Adrenal gland (tissue), 5 donors: ENCODE measurements around the gene RNLS.

Source experiments
- POLR2A ChIP-seq, 2 donors: fragments of 450-650 bp; IDR thresholded peaks; one replicate each; pipeline ENCODE4 v1.6.1; 2017; ENCODE audit warnings: antibody characterized with exemption in 2 of 2, mild to moderate bottlenecking in 2 of 2, moderate library complexity in 1 of 2
- TF ChIP-seq, protein P1 (sequence below), 6 experiments: fragments of 450-650 bp in 4 of 6; fragments of 200-600 bp in 2 of 6; sonication (generic) in 1 of 6; IDR thresholded peaks; 1 replicate in 5 of 6; 2 replicates in 1 of 6; pipeline versions ENCODE4 v1.5.1 to v1.8.0; 2016 to 2021; ENCODE audit warnings: antibody characterized with exemption in 6 of 6, mild to moderate bottlenecking in 2 of 6, moderate library complexity in 1 of 6
- donor health status: DM: no; HTN: no; CAD: no.

DNA sequence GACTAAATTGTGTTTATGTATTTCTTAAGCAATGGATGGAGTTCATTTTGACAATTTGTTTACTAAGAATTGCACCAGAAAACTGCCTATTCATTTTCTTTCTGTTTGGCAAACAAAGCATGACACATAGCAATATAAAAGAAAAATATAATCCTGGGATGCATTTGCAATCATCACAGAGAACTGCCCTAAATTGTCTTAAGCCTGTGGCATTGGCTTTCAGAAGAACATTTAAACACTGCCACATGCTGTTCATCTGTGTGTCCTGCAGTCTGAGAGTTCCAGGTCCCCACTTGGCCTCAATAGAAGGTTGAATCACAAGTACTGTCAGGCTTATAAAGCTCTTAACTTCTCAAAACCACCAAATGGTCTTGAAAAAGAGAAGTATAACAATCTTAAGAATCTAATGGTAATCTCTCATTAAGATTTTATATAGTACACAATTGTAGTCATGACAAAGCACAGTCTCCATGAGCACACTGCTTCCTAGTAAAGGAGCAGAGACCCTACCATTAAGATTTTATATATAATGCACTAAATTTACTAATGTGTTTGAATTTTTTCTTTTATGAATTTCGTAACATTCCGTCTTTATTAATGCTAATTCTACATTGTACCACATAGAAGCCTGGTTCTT is 29.9 kb downstream of the RNLS start:
- TF ChIP-seq POLR2A (IDR thresholded peaks at IDR 0.05), result no peak
- TF ChIP-seq, protein P1, sequence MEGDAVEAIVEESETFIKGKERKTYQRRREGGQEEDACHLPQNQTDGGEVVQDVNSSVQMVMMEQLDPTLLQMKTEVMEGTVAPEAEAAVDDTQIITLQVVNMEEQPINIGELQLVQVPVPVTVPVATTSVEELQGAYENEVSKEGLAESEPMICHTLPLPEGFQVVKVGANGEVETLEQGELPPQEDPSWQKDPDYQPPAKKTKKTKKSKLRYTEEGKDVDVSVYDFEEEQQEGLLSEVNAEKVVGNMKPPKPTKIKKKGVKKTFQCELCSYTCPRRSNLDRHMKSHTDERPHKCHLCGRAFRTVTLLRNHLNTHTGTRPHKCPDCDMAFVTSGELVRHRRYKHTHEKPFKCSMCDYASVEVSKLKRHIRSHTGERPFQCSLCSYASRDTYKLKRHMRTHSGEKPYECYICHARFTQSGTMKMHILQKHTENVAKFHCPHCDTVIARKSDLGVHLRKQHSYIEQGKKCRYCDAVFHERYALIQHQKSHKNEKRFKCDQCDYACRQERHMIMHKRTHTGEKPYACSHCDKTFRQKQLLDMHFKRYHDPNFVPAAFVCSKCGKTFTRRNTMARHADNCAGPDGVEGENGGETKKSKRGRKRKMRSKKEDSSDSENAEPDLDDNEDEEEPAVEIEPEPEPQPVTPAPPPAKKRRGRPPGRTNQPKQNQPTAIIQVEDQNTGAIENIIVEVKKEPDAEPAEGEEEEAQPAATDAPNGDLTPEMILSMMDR (IDR thresholded peaks at IDR 0.05), result peak; percentile 57 to 88 (median 79)
